Astrocyte of the cerebellum (primary cell): Measurements from ENCODE around the gene TOR4A.

Experiments used
- DNase-seq: peaks from one replicate; pipeline ENCODE4 v3.0.0-alpha.2; 2011; ENCODE audit warnings: low read depth
- H3K4me3 ChIP-seq: 2 replicates; pipeline ENCODE4 v1.5.1; 2011; ENCODE audit warnings: mild to moderate bottlenecking, low read depth, low read length, moderate library complexity
- in situ Hi-C: cut with HindIII; loops from 2 replicates; pipeline ENCODE4 v1.10.0; 2017; ENCODE audit warnings: low sequenced_read_pairs
- TF ChIP-seq, protein P1 (sequence below): IDR thresholded peaks from 2 replicates; pipeline ENCODE4 v1.5.1; 2012; ENCODE audit warnings: low read length, low read depth, moderate library complexity, mild to moderate bottlenecking; ENCODE audit errors: missing control alignments

The TOR4A gene

GRCh38 chr9:137330689-137331088, 53.2 kb downstream of the TOR4A start:
- TF ChIP-seq, protein P1, sequence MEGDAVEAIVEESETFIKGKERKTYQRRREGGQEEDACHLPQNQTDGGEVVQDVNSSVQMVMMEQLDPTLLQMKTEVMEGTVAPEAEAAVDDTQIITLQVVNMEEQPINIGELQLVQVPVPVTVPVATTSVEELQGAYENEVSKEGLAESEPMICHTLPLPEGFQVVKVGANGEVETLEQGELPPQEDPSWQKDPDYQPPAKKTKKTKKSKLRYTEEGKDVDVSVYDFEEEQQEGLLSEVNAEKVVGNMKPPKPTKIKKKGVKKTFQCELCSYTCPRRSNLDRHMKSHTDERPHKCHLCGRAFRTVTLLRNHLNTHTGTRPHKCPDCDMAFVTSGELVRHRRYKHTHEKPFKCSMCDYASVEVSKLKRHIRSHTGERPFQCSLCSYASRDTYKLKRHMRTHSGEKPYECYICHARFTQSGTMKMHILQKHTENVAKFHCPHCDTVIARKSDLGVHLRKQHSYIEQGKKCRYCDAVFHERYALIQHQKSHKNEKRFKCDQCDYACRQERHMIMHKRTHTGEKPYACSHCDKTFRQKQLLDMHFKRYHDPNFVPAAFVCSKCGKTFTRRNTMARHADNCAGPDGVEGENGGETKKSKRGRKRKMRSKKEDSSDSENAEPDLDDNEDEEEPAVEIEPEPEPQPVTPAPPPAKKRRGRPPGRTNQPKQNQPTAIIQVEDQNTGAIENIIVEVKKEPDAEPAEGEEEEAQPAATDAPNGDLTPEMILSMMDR, result no peak
- no peak for DNase-seq
- in situ Hi-C loops, result no loop called here
- H3K4me3 ChIP-seq, result no peak overlapping the region

GRCh38 chr9:137331929-137332328, 54.4 kb downstream of the TOR4A start:
- DNase-seq, result no peak
- TF ChIP-seq, protein P1, result no peak
- no peak overlapping the region for H3K4me3 ChIP-seq
- in situ Hi-C loops, result no loop called here
